T47D (cell line): ENCODE measurements around the gene MAPK12.
A peak's percentile ranks its signal among the peaks of the same experiment; 100 is the strongest.

Source experiments
- DNase-seq, 2 experiments: peaks; one replicate each; pipeline versions ENCODE4 v3.0.0 to v3.0.0-alpha.2; 2011 to 2012; ENCODE audit warnings: low read depth in 1 of 2, low spot score in 1 of 2
- JUND ChIP-seq: IDR thresholded peaks from 2 replicates; pipeline ENCODE4 v1.6.1; 2012; ENCODE audit warnings: low read depth
- in situ Hi-C: cut with HindIII; loops from 2 replicates; pipeline ENCODE4 v1.10.0; 2016; ENCODE audit warnings: low sequenced_read_pairs, low pct_unique_long_range_greater_than_20kb

The MAPK12 gene

GRCh38 chr22:50219800-50220602, 41.5 kb downstream of the MAPK12 start:
- no peak for DNase-seq
- in situ Hi-C loops: no loop called here
- TF ChIP-seq JUND: no peak

- no peak for TF ChIP-seq JUND
- peak; percentile 72 to 77 for DNase-seq
- in situ Hi-C loops: no loop called here
Measured at GRCh38 chr22:50218996-50219727, 42.3 kb downstream of the MAPK12 start.

DNA sequence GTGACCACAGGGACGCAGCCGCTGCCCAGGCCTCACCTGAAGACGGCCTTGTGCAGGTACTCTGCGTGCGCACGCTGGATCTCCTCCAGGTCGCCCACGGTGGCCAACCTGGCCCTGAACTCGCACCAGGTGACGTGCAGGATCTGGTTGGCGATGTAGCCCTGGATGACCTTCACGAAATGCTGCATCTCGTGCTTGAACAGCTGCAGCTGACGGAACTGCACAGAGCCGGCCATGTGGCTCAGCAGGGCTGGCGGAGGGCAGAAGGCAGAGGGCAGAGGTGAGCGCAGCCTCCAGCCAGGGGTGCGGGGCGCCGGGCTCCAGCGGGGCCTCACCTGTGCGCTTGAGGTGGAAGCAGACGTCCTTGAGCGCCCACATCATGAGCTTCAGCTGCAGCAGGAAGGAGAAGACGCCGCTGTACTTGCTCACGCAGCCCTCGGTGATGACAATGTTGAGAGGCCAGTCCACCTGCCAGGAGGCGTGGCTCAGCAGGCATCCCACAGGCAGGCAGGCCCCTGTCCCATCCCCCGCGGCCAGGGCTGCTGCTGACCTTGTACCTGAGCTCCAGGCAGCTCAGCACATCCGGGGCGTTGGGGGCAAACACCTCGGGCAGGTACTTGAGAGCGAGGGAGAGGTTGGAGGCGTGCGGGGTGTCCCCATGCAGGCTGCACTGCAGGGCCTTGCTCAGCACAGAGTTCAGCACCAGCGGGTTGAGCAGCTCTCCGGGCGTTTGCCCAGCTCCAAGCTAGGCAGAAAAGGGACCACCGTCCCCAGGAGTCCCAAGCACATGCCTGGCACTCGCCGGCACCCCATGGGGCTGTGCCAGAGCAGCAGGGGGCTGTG, 43.1 kb downstream of the MAPK12 start:
- in situ Hi-C loops: no loop called here
- DNase-seq: no peak
- no peak for TF ChIP-seq JUND

DNA sequence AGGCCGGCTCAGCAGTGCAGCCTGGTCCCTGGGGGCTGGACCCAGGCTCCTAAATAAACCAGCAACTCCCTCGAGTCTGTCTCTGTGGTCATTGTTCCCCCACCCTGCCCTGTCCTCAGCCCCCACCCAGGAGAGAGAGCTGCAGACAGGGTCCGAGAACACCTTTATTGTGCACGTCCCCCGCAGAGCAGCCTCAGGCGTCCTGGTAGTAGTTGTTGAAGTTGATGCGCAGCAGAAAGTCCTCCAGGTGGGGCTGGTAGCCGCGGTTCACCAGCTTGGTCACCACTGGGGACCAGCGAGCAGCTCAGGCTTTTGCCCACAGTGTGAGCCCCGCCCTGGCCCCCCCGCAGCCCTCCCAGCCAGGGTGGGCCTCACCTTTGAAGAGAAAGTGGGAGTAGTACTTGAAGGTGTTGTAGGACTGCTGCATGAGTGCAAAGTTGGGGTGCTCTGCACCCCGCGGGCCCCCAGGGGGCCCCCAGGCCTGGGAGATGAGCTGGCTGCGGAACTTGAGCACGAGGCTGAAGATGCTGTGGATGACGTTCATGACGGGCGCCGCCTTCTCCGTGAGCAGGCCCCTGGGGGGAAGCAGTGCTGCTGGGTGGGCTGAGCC, 43.8 kb downstream of the MAPK12 start:
- TF ChIP-seq JUND: no peak
- in situ Hi-C loops: no loop called here
- DNase-seq: no peak

GRCh38 chr22:50216684-50217520, 44.6 kb downstream of the MAPK12 start:
- no peak for TF ChIP-seq JUND
- in situ Hi-C loops: no loop called here
- DNase-seq: no peak

DNA sequence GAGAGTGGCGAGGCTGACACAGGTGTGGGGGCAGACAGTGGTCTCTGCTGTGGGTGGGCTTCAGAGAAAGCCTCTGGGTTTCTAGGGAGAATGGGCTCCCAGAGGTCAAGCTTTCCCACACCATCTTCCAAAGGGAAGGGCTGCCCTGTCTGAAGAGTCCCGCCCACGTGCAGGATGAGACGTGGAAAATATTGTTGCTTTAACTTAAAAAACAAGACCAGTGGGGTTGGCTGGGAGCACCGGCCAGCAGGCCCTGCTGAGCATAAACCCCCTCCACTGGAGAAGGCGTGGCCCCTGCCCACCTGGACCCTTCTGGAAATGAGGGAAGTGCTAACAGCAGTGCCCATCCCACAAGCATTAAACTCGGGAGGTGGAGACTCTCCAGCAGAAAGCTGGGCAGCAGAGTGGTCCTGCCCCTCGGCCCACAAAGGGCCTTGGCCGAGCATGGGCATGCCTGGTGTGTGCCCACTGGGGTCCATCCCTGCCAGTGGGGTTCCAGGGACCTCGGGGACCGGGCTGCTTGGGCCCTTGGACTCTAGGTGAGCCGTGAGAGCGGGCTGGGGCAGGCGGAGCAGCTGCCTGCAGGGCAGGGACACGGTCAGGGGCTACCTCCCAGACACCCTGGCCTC, 45.3 kb downstream of the MAPK12 start:
- no peak for TF ChIP-seq JUND
- in situ Hi-C loops: no loop called here

DNA sequence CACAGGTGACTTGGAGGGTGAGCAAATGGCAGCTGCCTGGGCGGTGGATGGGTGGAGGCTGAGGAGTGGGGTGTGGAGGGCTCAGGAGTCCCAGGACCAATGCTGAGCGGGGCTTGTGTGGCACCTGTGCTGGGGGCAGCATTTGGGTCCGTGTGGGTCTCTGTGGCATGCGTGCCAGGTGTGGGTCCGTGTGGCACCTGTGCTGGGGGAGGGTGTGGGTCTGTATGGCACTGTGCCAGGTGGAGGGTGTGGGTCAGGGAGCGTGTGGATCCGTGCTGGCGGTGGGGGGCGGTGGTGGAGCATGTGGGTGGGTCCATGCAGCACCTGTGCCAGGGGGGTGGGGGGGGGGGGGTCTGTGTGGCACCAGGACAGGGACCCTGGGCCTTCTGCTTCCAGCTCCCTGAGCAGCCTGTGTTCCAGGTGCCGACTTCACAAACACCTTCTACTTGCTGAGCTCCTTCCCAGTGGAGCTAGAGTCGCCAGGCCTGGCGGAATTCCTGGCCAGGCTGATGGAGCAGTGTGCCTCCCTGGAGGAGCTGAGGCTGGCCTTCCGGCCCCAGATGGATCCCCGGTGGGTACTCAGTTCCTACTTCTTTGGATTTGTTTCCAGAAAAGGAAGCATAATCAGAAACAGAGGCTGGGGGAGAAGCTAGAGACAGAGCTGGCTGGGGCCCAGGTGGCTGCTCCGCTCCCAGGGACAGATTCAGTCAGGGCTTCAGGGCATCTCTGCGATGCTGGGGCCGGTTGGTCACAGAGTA, 46.0 kb downstream of the MAPK12 start:
- in situ Hi-C loops: no loop called here
- no peak for DNase-seq
- TF ChIP-seq JUND: no peak

More for the DNA sequence above, 45.3 kb downstream of the MAPK12 start:
- DNase-seq: no peak

- TF ChIP-seq JUND: no peak
- in situ Hi-C loops: no loop called here
- DNase-seq: no peak
Measured at GRCh38 chr22:50213263-50213662, 48.2 kb downstream of the MAPK12 start.

DNA sequence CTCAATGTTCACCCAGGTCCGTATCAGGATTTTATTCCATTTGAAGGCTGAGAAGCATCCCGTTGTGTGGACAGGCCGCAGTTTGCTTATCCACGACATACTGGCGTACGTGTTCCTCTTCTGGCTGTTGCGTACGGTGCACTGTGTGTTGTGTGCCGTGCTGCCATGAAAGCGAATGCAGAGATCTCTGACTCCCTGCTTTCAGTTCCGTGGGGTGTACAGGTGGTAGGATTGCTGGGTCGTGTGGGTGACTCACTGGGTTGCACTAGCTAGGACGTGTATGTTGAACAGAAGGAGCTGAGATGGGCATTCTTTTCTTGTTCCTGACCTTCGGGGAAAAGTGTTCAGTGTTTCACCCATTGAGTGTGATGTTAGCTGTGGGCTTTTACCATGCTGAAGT, 50.3 kb downstream of the MAPK12 start:
- in situ Hi-C loops: no loop called here

GRCh38 chr22:50210378-50211139, 50.9 kb downstream of the MAPK12 start:
- DNase-seq: no peak
- in situ Hi-C loops: no loop called here

More for the DNA sequence above, 50.3 kb downstream of the MAPK12 start:
- no peak for TF ChIP-seq JUND
- DNase-seq: no peak

More at GRCh38 chr22:50210378-50211139, 50.9 kb downstream of the MAPK12 start:
- no peak for TF ChIP-seq JUND
